NK-92 (cell line): ENCODE measurements around the gene PDPK1.
"Not testable (repeated sequence)": the region's sequence is repeated elsewhere in the genome, so short reads cannot be mapped to it uniquely, and the experiment has no call there.

Experiments used
- DNase-seq: peaks from one replicate; lab custom pipeline; 2025; ENCODE audit not compliant: unreplicated experiment; lab: John Stamatoyannopoulos, UW

Gene PDPK1

GRCh38 chr16:2586901-2587480 lies 49.2 kb downstream of the PDPK1 start:
- DNase-seq, result no peak

- DNase-seq, result no peak
Measured at GRCh38 chr16:2587891-2588565, 50.2 kb downstream of the PDPK1 start.

- no peak for DNase-seq
Measured at GRCh38 chr16:2591476-2592240, 53.8 kb downstream of the PDPK1 start.

DNA sequence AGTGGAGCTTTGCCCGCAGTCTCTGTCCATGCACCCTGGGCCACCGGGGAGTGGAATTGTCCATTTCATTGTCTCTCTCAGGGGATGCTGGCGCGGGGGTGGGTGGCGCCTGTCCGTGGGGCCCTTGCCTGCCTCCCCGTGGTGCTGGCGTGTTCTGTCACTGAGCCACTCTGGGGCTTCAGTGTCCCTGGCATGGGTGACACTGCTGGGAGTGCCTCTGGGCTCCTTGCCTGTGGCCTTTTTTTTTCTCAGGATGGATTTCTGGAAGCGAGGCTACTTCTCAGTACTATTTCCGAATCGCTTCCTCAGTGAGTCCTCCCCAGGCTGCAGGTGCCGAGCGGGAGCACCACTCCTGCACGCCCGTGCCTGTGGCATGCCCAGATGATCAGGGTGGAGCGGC lies 55.0 kb downstream of the PDPK1 start:
- no peak for DNase-seq

DNA sequence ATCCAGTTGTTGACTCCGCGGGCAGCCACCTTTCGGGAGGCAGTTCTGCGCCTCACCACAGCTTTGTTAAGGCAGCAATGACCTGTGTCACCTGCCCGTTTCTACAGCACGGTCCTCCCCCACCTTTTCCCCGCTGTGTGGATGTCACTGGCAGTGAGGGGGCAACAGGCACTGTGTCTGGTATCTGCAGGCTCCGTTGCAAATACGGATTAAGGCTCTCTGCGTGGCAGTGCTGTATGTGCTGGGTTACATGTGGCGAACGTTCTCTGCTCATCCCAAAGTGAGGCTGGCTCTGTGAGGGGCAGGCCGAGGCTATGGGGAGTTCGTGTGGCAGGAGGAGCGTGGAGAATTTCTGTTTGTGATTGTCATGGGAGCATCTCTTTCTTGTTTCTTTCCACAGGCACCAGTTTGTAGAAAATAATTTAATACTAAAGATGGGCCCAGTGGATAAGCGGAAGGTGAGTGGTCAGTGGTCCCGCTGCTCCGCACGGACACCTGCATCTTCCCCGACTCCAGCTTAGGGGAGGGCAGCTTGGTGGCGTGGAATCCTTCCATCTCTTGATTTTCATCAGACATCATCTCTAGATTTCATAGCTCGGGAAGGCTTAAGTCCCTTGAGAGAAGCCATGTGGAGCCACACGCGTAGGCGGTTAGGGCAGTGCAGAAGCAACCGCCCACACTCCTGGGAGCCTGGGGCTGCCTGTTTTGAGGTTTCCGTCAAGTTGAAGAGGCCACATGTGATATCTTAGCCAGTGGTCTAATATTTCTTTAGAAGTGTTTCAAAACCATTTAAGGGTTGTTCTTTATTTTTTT lies 57.8 kb downstream of the PDPK1 start:
- DNase-seq, result no peak

GRCh38 chr16:2596747-2597559 lies 59.1 kb downstream of the PDPK1 start:
- no peak for DNase-seq

GRCh38 chr16:2597560-2597902 lies 59.7 kb downstream of the PDPK1 start:
- no peak for DNase-seq

- DNase-seq, result no peak
Measured at GRCh38 chr16:2598133-2598641, 60.4 kb downstream of the PDPK1 start.

DNA sequence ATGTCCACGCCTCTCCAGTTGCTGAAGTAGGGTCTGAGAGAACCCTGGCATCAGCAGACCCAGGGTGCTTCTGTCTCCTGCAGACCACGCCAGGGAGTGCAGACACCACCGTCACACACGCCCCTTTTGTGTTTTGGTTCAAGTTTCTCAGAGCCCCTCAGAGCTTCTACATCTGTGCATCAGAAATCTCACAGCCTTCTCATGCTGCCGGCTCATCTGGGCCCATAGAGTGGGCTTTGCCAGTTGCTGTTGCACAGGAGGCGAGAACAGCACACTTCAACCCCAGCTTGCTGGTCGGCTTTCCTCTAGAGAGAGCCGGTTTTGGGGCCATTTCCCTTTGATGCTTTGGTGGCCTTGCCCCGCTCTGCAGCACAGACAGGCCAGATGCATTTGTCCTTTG lies 60.9 kb downstream of the PDPK1 start:
- DNase-seq, result no peak

DNA sequence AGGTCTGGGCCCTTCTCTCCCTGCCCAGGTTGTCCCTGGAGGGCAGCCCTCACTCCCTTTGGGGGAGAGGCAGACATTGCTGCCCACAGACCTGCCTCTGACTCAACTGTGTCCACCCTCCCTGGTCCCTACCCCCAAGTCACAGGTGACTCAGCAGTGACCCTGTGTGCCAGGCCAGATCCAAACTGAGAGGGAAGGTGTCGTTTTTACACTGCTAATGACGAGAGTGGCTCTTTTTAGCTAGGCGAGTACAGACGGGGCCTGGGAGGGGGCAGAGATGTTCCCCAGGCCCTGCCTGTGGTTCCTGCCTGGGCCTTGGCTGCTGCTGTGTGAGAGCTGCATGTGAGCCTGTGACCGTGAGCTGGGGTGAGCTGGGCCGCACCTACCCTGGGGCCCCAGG lies 61.3 kb downstream of the PDPK1 start:
- DNase-seq, result not testable (repeated sequence)

DNA sequence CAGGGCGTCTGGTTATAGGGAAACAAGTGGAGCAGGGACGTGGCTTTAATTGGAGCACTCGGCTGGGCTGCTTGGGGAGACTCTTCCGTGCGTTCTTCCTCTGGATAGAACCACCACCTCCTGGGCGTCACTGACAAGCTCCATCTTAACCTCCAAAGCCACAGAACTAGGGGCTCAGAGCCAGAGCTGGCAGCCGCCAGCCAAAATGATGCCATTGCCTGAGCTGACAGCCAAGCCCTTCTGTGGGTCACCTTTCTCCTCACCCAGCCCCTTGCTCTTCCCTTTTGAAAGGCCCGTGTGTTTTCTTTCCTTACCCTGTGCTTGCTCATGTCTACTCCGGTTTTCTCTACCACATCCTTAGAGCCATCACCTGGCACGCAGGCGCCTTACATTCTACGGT lies 62.0 kb downstream of the PDPK1 start:
- not testable (repeated sequence) for DNase-seq

DNA sequence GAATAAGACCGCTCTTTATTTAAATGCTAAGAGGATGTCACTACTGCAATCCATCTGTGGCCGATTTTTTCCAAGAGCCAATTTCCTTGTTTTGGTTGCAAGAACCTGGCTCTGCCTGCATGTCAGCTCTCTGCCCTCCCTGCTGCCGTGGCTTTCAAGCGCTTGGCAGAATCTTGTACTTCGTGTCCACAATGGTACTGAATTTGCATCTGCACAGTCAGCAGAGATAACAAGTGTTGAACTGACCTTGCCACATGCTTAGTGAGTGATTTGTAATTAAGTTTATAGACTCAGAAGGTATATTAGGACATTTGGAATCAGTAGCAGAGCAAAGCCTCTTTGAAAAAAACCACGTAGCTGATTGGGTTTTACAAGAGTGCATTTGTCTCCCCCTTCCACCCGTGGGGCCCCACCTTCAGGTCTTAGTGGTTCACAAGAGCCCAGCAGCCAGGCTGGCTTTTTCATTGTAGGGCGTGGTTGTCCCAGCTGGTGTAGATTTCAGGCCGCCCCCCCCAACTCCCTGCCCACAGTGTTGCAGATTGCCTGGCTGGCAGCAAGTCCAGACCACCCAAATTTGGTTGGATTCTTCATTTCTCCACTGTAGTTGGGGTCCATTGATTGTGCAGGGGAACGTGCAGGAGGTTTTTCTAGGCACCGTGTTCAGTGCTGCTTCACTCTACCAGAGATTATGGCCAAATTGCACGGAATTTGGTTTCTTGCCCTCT lies 63.6 kb downstream of the PDPK1 start:
- not testable (repeated sequence) for DNase-seq

- not testable (repeated sequence) for DNase-seq
Measured at GRCh38 chr16:2602175-2602574, 64.4 kb downstream of the PDPK1 start.

- DNase-seq, result no peak
Measured at GRCh38 chr16:2603165-2604015, 65.6 kb downstream of the PDPK1 start.

DNA sequence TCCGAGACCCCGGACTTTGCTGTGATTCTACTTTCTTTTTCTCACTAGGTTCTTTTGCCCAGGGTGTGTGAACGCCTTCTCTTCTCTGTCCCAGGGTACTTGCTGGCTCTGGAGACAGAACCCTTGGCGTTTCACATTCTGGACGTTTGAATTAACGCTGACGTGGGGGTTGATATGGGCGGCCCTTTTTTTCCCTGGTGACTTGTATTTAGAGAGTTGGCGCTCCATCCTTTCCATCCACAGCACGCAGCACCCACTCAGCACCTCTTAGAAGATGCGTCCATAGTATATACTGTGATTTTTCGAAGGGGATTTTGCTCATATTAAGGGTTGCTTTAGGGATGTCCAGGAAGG lies 66.2 kb downstream of the PDPK1 start:
- not testable (repeated sequence) for DNase-seq

DNA sequence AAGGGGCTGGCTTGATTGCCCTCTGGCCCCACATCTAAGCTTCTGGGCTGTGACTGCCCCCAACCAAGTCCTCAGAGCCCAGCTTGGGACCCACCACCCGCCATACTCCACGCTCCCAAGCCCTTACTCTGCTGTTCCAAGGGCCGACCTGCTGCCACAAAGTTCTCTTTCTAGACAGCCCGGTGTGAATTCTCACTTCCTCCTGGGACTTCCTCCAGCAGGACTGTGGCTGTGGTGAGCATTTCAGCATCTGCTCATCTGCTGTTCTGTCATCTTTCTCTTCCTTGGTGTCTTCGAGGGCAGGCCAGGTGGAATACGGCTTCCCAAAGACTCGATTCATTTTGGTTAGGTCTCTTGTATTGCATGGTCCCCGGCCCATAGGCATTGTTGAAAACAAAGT lies 69.0 kb downstream of the PDPK1 start:
- DNase-seq, result not testable (repeated sequence)

DNA sequence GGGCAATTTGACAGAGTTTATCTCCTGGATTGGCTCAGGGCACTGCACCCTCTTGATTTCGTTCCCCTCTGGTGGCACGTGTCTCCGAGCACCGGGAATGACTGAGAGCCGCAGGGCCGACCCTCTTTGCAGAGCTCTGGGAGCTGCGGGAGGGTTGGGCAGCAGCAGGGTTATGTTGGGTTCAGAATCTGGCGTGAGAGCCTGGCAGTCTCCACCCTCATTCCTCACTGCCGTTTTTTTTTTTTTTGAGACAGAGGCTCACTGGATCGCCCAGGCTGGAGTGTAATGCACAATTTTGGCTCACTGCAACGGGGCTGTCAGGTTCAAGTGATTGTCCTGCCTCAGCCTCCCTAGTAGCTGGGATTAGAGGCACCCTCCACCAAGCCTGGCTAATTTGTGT lies 71.5 kb downstream of the PDPK1 start:
- not testable (repeated sequence) for DNase-seq

DNA sequence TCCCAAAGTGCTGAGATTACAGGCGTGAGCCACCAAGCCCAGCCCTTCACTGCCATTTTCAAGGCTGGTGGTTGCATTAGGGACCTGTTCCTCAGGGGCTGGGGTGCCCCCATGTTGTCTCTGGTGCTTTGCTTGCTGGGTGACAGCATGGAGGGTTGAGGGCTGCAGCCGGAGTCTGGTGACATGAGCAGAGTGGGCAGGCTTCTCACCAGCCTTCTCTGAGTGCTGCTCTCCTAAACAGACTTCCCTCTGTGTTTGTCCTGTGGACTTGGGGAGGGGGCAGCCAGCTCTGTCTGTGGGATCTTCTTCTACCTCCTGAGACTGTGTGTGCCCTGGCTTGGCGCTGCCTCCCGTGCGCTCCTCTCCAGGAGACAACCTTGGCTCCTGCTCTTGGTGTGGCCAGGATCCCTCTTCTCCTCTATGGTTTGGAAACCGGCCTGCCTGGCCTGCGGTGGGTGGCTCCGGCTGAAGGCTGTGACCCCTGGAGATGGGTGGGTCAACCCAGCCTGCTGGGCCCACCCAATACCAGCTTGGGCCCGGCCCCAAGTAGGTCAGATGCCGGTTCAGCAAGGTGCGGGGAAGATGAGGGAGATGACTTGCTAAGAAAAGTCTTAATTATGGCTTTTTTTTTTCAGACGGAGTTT lies 72.1 kb downstream of the PDPK1 start:
- no peak for DNase-seq
